WTC11 (cell line): Measurements from ENCODE around the gene C2orf92. TPM values are rescaled to one million over a fixed set of nuclear protein-coding genes. Genes with fewer than 3 reads are reported as not detected.

Source experiments
- ATAC-seq: fragments of 200-7000 bp; cut with Tn5 transposase; 2 replicates; pipeline ENCODE4 v1.10.0; 2021; ENCODE audit warnings: mild to moderate bottlenecking, moderate library complexity
- CTCF ChIA-PET: fragments of 300-600 bp; sonication (Branson Sonifier 250); formaldehyde crosslinking; loops from one replicate; lab custom pipeline; 2021; ENCODE audit warnings: antibody characterized with exemption; lab: Charles Lee
- POLR2A ChIA-PET: fragments of 350-600 bp; sonication (Branson Sonifier 250); formaldehyde crosslinking; loops from one replicate; lab custom pipeline; 2021; ENCODE audit warnings: antibody characterized with exemption; lab: Charles Lee
- DNase-seq: peaks from one replicate; pipeline ENCODE4 v3.0.0; 2021; ENCODE audit warnings: low spot score
- H3K27ac Mint-ChIP-seq: 2 replicates; pipeline ENCODE4 v1.8.0; 2021; ENCODE audit warnings: mixed read lengths
- H3K27me3 Mint-ChIP-seq: 2 replicates; pipeline ENCODE4 v1.8.0; 2021; ENCODE audit warnings: low read depth, mild to moderate bottlenecking, moderate library complexity, mixed read lengths
- H3K36me3 Mint-ChIP-seq: 2 replicates; pipeline ENCODE4 v1.8.0; 2021; ENCODE audit warnings: mixed read lengths
- H3K4me1 Mint-ChIP-seq: 2 replicates; pipeline ENCODE4 v1.8.0; 2022; ENCODE audit warnings: mixed read lengths
- H3K4me3 Mint-ChIP-seq: 2 replicates; pipeline ENCODE4 v1.8.0; 2021; ENCODE audit warnings: mild to moderate bottlenecking, moderate library complexity, mixed read lengths
- H3K9me3 Mint-ChIP-seq: 2 replicates; pipeline ENCODE4 v1.8.0; 2021; ENCODE audit warnings: mixed read lengths
- CREM ChIP-seq: sonication (generic); formaldehyde crosslinking; IDR thresholded peaks from 2 replicates; pipeline ENCODE4 v1.8.1; 2022; ENCODE audit warnings: mild to moderate bottlenecking, missing genetic modification reagents, moderate library complexity
- FOXK1 ChIP-seq: sonication (generic); formaldehyde crosslinking; IDR thresholded peaks from 2 replicates; pipeline ENCODE4 v1.8.0; 2022; ENCODE audit warnings: mild to moderate bottlenecking, moderate library complexity, missing genetic modification reagents
- HMGA2 ChIP-seq: fragments of 250-450 bp; sonication (Bioruptor Pico); IDR thresholded peaks from 2 replicates; pipeline ENCODE4 v1.4.0; 2021; ENCODE audit warnings: mild to moderate bottlenecking, moderate library complexity
- IRF1 ChIP-seq: sonication (generic); formaldehyde crosslinking; IDR thresholded peaks from 2 replicates; pipeline ENCODE4 v1.8.0; 2023; ENCODE audit warnings: missing genetic modification reagents
- IRF2 ChIP-seq: sonication (generic); formaldehyde crosslinking; IDR thresholded peaks from 2 replicates; pipeline ENCODE4 v1.8.0; 2022; ENCODE audit warnings: low read depth, missing genetic modification reagents, borderline replicate concordance
- JAZF1 ChIP-seq: fragments of 250-450 bp; sonication (Bioruptor Pico); IDR thresholded peaks from 2 replicates; pipeline ENCODE4 v1.9.0; 2021; ENCODE audit warnings: moderate library complexity, mild to moderate bottlenecking, inconsistent platforms
- NR2C2 ChIP-seq: sonication (generic); formaldehyde crosslinking; IDR thresholded peaks from 2 replicates; pipeline ENCODE4 v1.8.0; 2022; ENCODE audit warnings: mild to moderate bottlenecking, missing genetic modification reagents
- RELA ChIP-seq: sonication (generic); formaldehyde crosslinking; IDR thresholded peaks from 2 replicates; pipeline ENCODE4 v1.8.1; 2022; ENCODE audit warnings: missing genetic modification reagents, mild to moderate bottlenecking, borderline replicate concordance
- SOX15 ChIP-seq: fragments of 250-450 bp; sonication (Bioruptor Pico); IDR thresholded peaks from 2 replicates; pipeline ENCODE4 v1.9.0; 2021; ENCODE audit warnings: mild to moderate bottlenecking
- ZNF121 ChIP-seq: sonication (generic); formaldehyde crosslinking; IDR thresholded peaks from 2 replicates; pipeline ENCODE4 v1.8.0; 2023; ENCODE audit warnings: missing genetic modification reagents
- ZNF512 ChIP-seq: sonication (generic); formaldehyde crosslinking; IDR thresholded peaks from 2 replicates; pipeline ENCODE4 v1.8.1; 2022; ENCODE audit warnings: missing genetic modification reagents, borderline replicate concordance
- total RNA-seq: library from RNA; stranded (reverse); gene quantifications from 3 replicates; pipeline ENCODE4 v1.2.3, GENCODE V29; 2021
- TF ChIP-seq, protein P1 (sequence below): sonication (generic); formaldehyde crosslinking; IDR thresholded peaks from 2 replicates; pipeline ENCODE4 v1.8.1; 2022; ENCODE audit warnings: low read depth, missing genetic modification reagents, borderline replicate concordance
- TF ChIP-seq, protein P2 (sequence below): sonication (generic); formaldehyde crosslinking; conservative IDR thresholded peaks from 2 replicates; pipeline ENCODE4 v1.8.1; 2022; ENCODE audit warnings: mild to moderate bottlenecking, missing genetic modification reagents
- TF ChIP-seq, protein P3 (sequence below): fragments of 250-450 bp; sonication (Bioruptor Pico); IDR thresholded peaks from 2 replicates; pipeline ENCODE4 v1.9.0; 2021; ENCODE audit warnings: mild to moderate bottlenecking

Gene C2orf92
- total RNA-seq, 1 experiment from 2014 or later = 5.2 TPM

GRCh38 chr2:97663962-97664635 lies 5.4 kb upstream of the C2orf92 start, which contains the start of gene ACTR1B (continued):
- TF ChIP-seq, protein P1, sequence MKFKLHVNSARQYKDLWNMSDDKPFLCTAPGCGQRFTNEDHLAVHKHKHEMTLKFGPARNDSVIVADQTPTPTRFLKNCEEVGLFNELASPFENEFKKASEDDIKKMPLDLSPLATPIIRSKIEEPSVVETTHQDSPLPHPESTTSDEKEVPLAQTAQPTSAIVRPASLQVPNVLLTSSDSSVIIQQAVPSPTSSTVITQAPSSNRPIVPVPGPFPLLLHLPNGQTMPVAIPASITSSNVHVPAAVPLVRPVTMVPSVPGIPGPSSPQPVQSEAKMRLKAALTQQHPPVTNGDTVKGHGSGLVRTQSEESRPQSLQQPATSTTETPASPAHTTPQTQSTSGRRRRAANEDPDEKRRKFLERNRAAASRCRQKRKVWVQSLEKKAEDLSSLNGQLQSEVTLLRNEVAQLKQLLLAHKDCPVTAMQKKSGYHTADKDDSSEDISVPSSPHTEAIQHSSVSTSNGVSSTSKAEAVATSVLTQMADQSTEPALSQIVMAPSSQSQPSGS (CRISPR knock-in tag) = no peak
- TF ChIP-seq FOXK1 = 0 out of 2 replicates have a peak, but pooled peaks have one; percentile 13
- TF ChIP-seq, all 79 proteins: peak for 9

GRCh38 chr2:97664636-97664970 lies 4.9 kb upstream of the C2orf92 start:
- peaks cover 29% of the 10 kb centered on the region for H3K4me1 Mint-ChIP-seq

DNA sequence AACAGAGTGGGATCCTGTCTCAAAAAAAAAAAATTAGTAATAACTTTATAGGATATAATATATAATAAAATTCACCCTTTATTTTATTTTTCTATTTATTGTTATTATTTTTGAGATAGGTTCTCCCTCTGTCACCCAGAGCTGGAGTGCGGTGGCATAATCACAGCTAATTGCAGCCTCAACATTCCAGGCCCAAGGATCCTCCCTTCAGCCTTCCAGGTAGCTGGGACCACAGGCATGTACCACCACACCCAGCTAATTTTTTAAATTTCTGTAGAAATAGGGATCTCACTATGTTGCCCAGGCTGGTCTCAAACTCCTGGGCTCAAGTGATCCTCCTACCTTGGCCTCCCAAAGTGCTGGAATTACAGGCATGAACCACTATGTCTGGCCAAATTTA lies 958 bp downstream of the C2orf92 start:
- no peak overlapping the region for H3K27ac Mint-ChIP-seq
- POLR2A ChIA-PET = no interaction called here
- H3K4me1 Mint-ChIP-seq = peaks cover 19% of the 10 kb centered on the region
- H3K9me3 Mint-ChIP-seq = no peaks in the 10 kb centered on the region; the same call in 1 of the 2 replicates
- DNase-seq (no peak), ATAC-seq (no peak)
- TF ChIP-seq HMGA2 (CRISPR knock-in tag) (no peak), JAZF1 (CRISPR knock-in tag) (no peak), ZNF512 (CRISPR knock-in tag) (no peak), IRF1 (no peak), CREM (no peak), SOX15 (CRISPR knock-in tag) (no peak), RELA (CRISPR knock-in tag) (no peak), NR2C2 (CRISPR knock-in tag) (no peak)
- TF ChIP-seq, protein P2, sequence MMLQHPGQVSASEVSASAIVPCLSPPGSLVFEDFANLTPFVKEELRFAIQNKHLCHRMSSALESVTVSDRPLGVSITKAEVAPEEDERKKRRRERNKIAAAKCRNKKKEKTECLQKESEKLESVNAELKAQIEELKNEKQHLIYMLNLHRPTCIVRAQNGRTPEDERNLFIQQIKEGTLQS (CRISPR knock-in tag) = no peak
- TF ChIP-seq, protein P3, sequence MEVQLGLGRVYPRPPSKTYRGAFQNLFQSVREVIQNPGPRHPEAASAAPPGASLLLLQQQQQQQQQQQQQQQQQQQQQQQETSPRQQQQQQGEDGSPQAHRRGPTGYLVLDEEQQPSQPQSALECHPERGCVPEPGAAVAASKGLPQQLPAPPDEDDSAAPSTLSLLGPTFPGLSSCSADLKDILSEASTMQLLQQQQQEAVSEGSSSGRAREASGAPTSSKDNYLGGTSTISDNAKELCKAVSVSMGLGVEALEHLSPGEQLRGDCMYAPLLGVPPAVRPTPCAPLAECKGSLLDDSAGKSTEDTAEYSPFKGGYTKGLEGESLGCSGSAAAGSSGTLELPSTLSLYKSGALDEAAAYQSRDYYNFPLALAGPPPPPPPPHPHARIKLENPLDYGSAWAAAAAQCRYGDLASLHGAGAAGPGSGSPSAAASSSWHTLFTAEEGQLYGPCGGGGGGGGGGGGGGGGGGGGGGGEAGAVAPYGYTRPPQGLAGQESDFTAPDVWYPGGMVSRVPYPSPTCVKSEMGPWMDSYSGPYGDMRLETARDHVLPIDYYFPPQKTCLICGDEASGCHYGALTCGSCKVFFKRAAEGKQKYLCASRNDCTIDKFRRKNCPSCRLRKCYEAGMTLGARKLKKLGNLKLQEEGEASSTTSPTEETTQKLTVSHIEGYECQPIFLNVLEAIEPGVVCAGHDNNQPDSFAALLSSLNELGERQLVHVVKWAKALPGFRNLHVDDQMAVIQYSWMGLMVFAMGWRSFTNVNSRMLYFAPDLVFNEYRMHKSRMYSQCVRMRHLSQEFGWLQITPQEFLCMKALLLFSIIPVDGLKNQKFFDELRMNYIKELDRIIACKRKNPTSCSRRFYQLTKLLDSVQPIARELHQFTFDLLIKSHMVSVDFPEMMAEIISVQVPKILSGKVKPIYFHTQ (CRISPR knock-in tag) = no peak
- H3K4me3 Mint-ChIP-seq = no peak overlapping the region
- CTCF ChIA-PET = no interaction called here
- no peaks in the 10 kb centered on the region for H3K36me3 Mint-ChIP-seq
- H3K27me3 Mint-ChIP-seq = no peaks in the 10 kb centered on the region

More at GRCh38 chr2:97664636-97664970, 4.9 kb upstream of the C2orf92 start:
- POLR2A ChIA-PET = interaction anchor here (0.6 to 2.7 kb wide), 7 partner anchors 10 to 84 kb away, joined by 3 to 23 read pairs (median 4); partner anchors contain the start of genes ANKRD36B and COX5B
- H3K4me3 Mint-ChIP-seq = peak overlapping the region; percentile 80
- DNase-seq (no peak), ATAC-seq (no peak)
- H3K9me3 Mint-ChIP-seq = no peaks in the 10 kb centered on the region; the same call in 1 of the 2 replicates
- no peaks in the 10 kb centered on the region for H3K27me3 Mint-ChIP-seq
- peak overlapping the region; percentile 97 for H3K27ac Mint-ChIP-seq
- CTCF ChIA-PET = interaction anchor here (0.6 to 5.0 kb wide), 17 partner anchors 8 to 723 kb away, joined by 3 to 99 read pairs (median 6); partner anchors contain the start of gene COX5B
- H3K36me3 Mint-ChIP-seq = 0 out of 2 replicates have a peak, but pooled peaks cover 2% of the 10 kb centered on the region
- TF ChIP-seq ZNF121 (CRISPR knock-in tag) (no peak), IRF2 (CRISPR knock-in tag) (no peak)
